Suprapubic skin (tissue), 4 donors: ENCODE data around the gene IQGAP3. TPM values are rescaled to one million over a fixed set of nuclear protein-coding genes. Genes with fewer than 3 reads are reported as not detected.

Experiments used
- DNase-seq, 2 donors: peaks; one replicate each; pipeline ENCODE4 v3.0.0-alpha.2; 2019; ENCODE audit warnings: low spot score in 2 of 2
- H3K27ac ChIP-seq: fragments of 200-600 bp; sonication (generic); one replicate; pipeline ENCODE4 v1.5.1; 2019
- H3K27me3 ChIP-seq: fragments of 200-600 bp; sonication (generic); one replicate; pipeline ENCODE4 v1.5.1; 2019
- H3K36me3 ChIP-seq: fragments of 200-600 bp; sonication (generic); one replicate; pipeline ENCODE4 v1.5.1; 2019
- H3K4me1 ChIP-seq: fragments of 200-600 bp; sonication (generic); one replicate; pipeline ENCODE4 v1.5.1; 2019
- H3K4me3 ChIP-seq: fragments of 200-600 bp; sonication (generic); one replicate; pipeline ENCODE4 v1.5.1; 2019; ENCODE audit warnings: mild to moderate bottlenecking
- H3K9me3 ChIP-seq: fragments of 200-600 bp; sonication (generic); one replicate; pipeline ENCODE4 v1.5.1; 2019
- CTCF ChIP-seq, 2 donors: fragments of 200-600 bp in 1 of 2; fragments of 450-650 bp in 1 of 2; sonication (generic) in 1 of 2; IDR thresholded peaks; one replicate each; pipeline ENCODE4 v1.5.1; 2016 to 2019; ENCODE audit warnings: antibody characterized with exemption in 2 of 2, mild to moderate bottlenecking in 1 of 2, moderate library complexity in 1 of 2
- EP300 ChIP-seq: sonication (generic); formaldehyde crosslinking; IDR thresholded peaks from one replicate; pipeline ENCODE4 v1.6.1; 2017; ENCODE audit warnings: antibody characterized with exemption
- POLR2A ChIP-seq, 2 donors: fragments of 450-650 bp; IDR thresholded peaks; one replicate each; pipeline ENCODE4 v1.6.1; 2017; ENCODE audit warnings: antibody characterized with exemption in 2 of 2, mild to moderate bottlenecking in 2 of 2, moderate library complexity in 2 of 2
- POLR2AphosphoS5 ChIP-seq, 3 donors: sonication (generic); formaldehyde crosslinking; IDR thresholded peaks; one replicate each; pipeline ENCODE4 v1.6.1; 2017; ENCODE audit warnings: antibody characterized with exemption in 3 of 3
- WGBS: methylation state at CpG from one replicate; pipeline ENCODE4 v1.1.5; 2018; 5-methylcytosine and 5-hydroxymethylcytosine counted together
- total RNA-seq, 4 donors: library from RNA; depleted of rRNA; stranded (reverse); fragments of >200 nt; gene quantifications; one replicate each; pipeline ENCODE4 v1.1.0, GENCODE V29; 2016

The IQGAP3 gene
- total RNA-seq, 4 donors from 2014 or later: 2.2 to 5.7 (median 4.5) TPM

GRCh38 chr1:156566436-156566835 is 5.9 kb downstream of the IQGAP3 start:
- no peaks in the 10 kb centered on the region for H3K9me3 ChIP-seq
- WGBS: 84% methylated on average over 4 of the region's 4 CpGs
- TF ChIP-seq EP300 (no peak), POLR2AphosphoS5 (IDR thresholded peaks at IDR 0.05) (no peak), POLR2A (IDR thresholded peaks at IDR 0.05) (no peak), CTCF (IDR thresholded peaks at IDR 0.05) (no peak)
- no peaks in the 10 kb centered on the region for H3K36me3 ChIP-seq
- no peak overlapping the region for H3K4me3 ChIP-seq
- peaks cover 2% of the 10 kb centered on the region for H3K4me1 ChIP-seq
- H3K27ac ChIP-seq: no peak overlapping the region
- H3K27me3 ChIP-seq: no peaks in the 10 kb centered on the region
- DNase-seq: no peak

- no peaks in the 10 kb centered on the region for H3K36me3 ChIP-seq
- no peak overlapping the region for H3K27ac ChIP-seq
- 86% methylated on average over 2 of the region's 2 CpGs for WGBS
- TF ChIP-seq POLR2AphosphoS5 (IDR thresholded peaks at IDR 0.05) (no peak), CTCF (IDR thresholded peaks at IDR 0.05) (no peak), POLR2A (IDR thresholded peaks at IDR 0.05) (no peak), EP300 (no peak)
- no peaks in the 10 kb centered on the region for H3K27me3 ChIP-seq
- H3K9me3 ChIP-seq: no peaks in the 10 kb centered on the region
- no peak overlapping the region for H3K4me3 ChIP-seq
- no peak for DNase-seq
- no peaks in the 10 kb centered on the region for H3K4me1 ChIP-seq
Observed at GRCh38 chr1:156565519-156565918, 6.8 kb downstream of the IQGAP3 start.

- TF ChIP-seq CTCF (IDR thresholded peaks at IDR 0.05) (no peak), POLR2AphosphoS5 (IDR thresholded peaks at IDR 0.05) (no peak), EP300 (no peak), POLR2A (IDR thresholded peaks at IDR 0.05) (no peak)
- H3K27me3 ChIP-seq: no peaks in the 10 kb centered on the region
- WGBS: 72% methylated on average over 5 of the region's 5 CpGs
- no peaks in the 10 kb centered on the region for H3K9me3 ChIP-seq
- H3K4me1 ChIP-seq: peaks cover 3% of the 10 kb centered on the region
- no peaks in the 10 kb centered on the region for H3K36me3 ChIP-seq
- H3K4me3 ChIP-seq: no peak overlapping the region
- no peak for DNase-seq
- no peak overlapping the region for H3K27ac ChIP-seq
Observed at GRCh38 chr1:156560585-156561163, 11.7 kb downstream of the IQGAP3 start.

GRCh38 chr1:156559797-156560385 is 12.5 kb downstream of the IQGAP3 start:
- peaks cover 3% of the 10 kb centered on the region for H3K4me1 ChIP-seq
- WGBS: 47% methylated on average over 5 of the region's 5 CpGs
- H3K4me3 ChIP-seq: no peak overlapping the region
- H3K9me3 ChIP-seq: no peaks in the 10 kb centered on the region
- H3K27me3 ChIP-seq: no peaks in the 10 kb centered on the region
- H3K27ac ChIP-seq: no peak overlapping the region
- TF ChIP-seq POLR2AphosphoS5 (IDR thresholded peaks at IDR 0.05): no peak
- TF ChIP-seq POLR2A (IDR thresholded peaks at IDR 0.05): no peak
- no peak for TF ChIP-seq CTCF (IDR thresholded peaks at IDR 0.05)
- no peak for TF ChIP-seq EP300
- no peak for DNase-seq
- no peaks in the 10 kb centered on the region for H3K36me3 ChIP-seq

- Histone ChIP-seq H3K27me3 (no peaks in the 10 kb centered on the region), H3K9me3 (no peaks in the 10 kb centered on the region), H3K4me3 (no peak overlapping the region), H3K27ac (no peak overlapping the region), H3K36me3 (no peaks in the 10 kb centered on the region), H3K4me1 (peaks cover 3% of the 10 kb centered on the region)
- DNase-seq: no peak
- TF ChIP-seq EP300: no peak
- no peak for TF ChIP-seq CTCF (IDR thresholded peaks at IDR 0.05)
- TF ChIP-seq POLR2AphosphoS5 (IDR thresholded peaks at IDR 0.05): no peak
- TF ChIP-seq POLR2A (IDR thresholded peaks at IDR 0.05): no peak
- 75% methylated on average over 7 of the region's 8 CpGs for WGBS
Observed at GRCh38 chr1:156559086-156559796, 13.1 kb downstream of the IQGAP3 start.
